GM12873 (cell line): ENCODE results near the gene EDARADD.

Source experiments
- CTCF ChIP-seq: IDR thresholded peaks from 2 replicates; pipeline ENCODE4 v1.5.1; 2012; ENCODE audit warnings: low read depth, mild to moderate bottlenecking, moderate library complexity, low read length, control low read depth; ENCODE audit not compliant: insufficient read depth; ENCODE audit errors: missing control alignments

The EDARADD gene

GRCh38 chr1:236465231-236465958 lies 71.3 kb downstream of the EDARADD start:
- no peak for TF ChIP-seq CTCF

GRCh38 chr1:236465959-236466303 lies 71.8 kb downstream of the EDARADD start:
- TF ChIP-seq CTCF = no peak

GRCh38 chr1:236467327-236467641 lies 73.2 kb downstream of the EDARADD start:
- no peak for TF ChIP-seq CTCF

GRCh38 chr1:236468625-236469024 lies 74.5 kb downstream of the EDARADD start:
- no peak for TF ChIP-seq CTCF

GRCh38 chr1:236469466-236469865 lies 75.4 kb downstream of the EDARADD start:
- no peak for TF ChIP-seq CTCF

- no peak for TF ChIP-seq CTCF
Observed at GRCh38 chr1:236471096-236471495, 77.0 kb downstream of the EDARADD start.

GRCh38 chr1:236471653-236472052 lies 77.6 kb downstream of the EDARADD start:
- no peak for TF ChIP-seq CTCF
